Hepatocyte (in vitro differentiated cells): ENCODE results near the gene SLC35C1. TPM values are rescaled to one million over a fixed set of nuclear protein-coding genes. Genes with fewer than 3 reads are reported as not detected.

Source experiments
- DNase-seq: peaks from one replicate; pipeline ENCODE4 v3.0.0-alpha.2; 2016; ENCODE audit warnings: low spot score
- H2AFZ ChIP-seq: fragments of 200-600 bp; sonication (generic); 2 replicates; pipeline ENCODE4 v1.6.0; 2016; ENCODE audit warnings: antibody characterized with exemption, mild to moderate bottlenecking
- H3K27ac ChIP-seq: fragments of 200-600 bp; sonication (generic); 2 replicates; pipeline ENCODE4 v1.5.1; 2016; ENCODE audit warnings: mild to moderate bottlenecking
- H3K27me3 ChIP-seq: fragments of 200-600 bp; sonication (generic); 2 replicates; pipeline ENCODE4 v1.6.1; 2016
- H3K36me3 ChIP-seq: fragments of 200-600 bp; sonication (generic); replicated peaks from 2 replicates; pipeline ENCODE4 v1.5.1; 2016; ENCODE audit warnings: low read depth; ENCODE audit not compliant: insufficient read depth
- H3K4me1 ChIP-seq: fragments of 200-600 bp; sonication (generic); 2 replicates; pipeline ENCODE4 v1.5.1; 2016; ENCODE audit warnings: mild to moderate bottlenecking, moderate library complexity; ENCODE audit not compliant: insufficient read depth
- H3K4me2 ChIP-seq: fragments of 200-600 bp; sonication (generic); 2 replicates; pipeline ENCODE4 v1.6.0; 2016
- H3K4me3 ChIP-seq: fragments of 200-600 bp; sonication (generic); 2 replicates; pipeline ENCODE4 v1.5.1; 2016; ENCODE audit warnings: mild to moderate bottlenecking
- H3K79me2 ChIP-seq: fragments of 200-600 bp; sonication (generic); 2 replicates; pipeline ENCODE4 v1.6.0; 2017; ENCODE audit warnings: mild to moderate bottlenecking
- H3K9me2 ChIP-seq: fragments of 200-600 bp; sonication (generic); replicated peaks from 2 replicates; pipeline ENCODE4 v1.6.0; 2017; ENCODE audit warnings: mild to moderate bottlenecking; ENCODE audit not compliant: insufficient read depth
- H3K9me3 ChIP-seq: fragments of 200-600 bp; sonication (generic); 2 replicates; pipeline ENCODE4 v1.5.1; 2016; ENCODE audit warnings: low read depth, mild to moderate bottlenecking
- H4K20me1 ChIP-seq: fragments of 200-600 bp; sonication (generic); 2 replicates; pipeline ENCODE4 v1.6.0; 2016; ENCODE audit warnings: mild to moderate bottlenecking; ENCODE audit not compliant: insufficient read depth, poor library complexity, severe bottlenecking
- EZH2 ChIP-seq: fragments of 200-600 bp; sonication (generic); IDR thresholded peaks from 2 replicates; pipeline ENCODE4 v1.6.1; 2016; ENCODE audit warnings: antibody characterized with exemption, mild to moderate bottlenecking, borderline replicate concordance
- EZH2phosphoT487 ChIP-seq: fragments of 200-600 bp; sonication (generic); IDR thresholded peaks from one replicate; pipeline ENCODE4 v1.6.1; 2018; ENCODE audit warnings: antibody characterized with exemption, mild to moderate bottlenecking, low read depth, moderate library complexity; ENCODE audit not compliant: unreplicated experiment, severe bottlenecking
- WGBS: methylation state at CpG from one replicate; pipeline ENCODE4 v1.1.6; 2016; ENCODE audit warnings: low lambda C conversion rate; ENCODE audit errors: missing lambda C conversion rate; 5-methylcytosine and 5-hydroxymethylcytosine counted together
- polyA plus RNA-seq: library from polyadenylated mRNA; unstranded; fragments of >200 nt; fragmentation: Nextera tagmentation; extraction: Ambion mirVana; gene quantifications from 2 replicates; pipeline ENCODE4 v1.2.1, GENCODE V29; 2016
- total RNA-seq: library from RNA; depleted of rRNA; stranded (reverse); fragments of >200 nt; gene quantifications from 2 replicates; pipeline ENCODE4 v1.2.3, GENCODE V29; 2014
- TF ChIP-seq, protein P1 (sequence below): fragments of 200-600 bp; sonication (generic); IDR thresholded peaks from 2 replicates; pipeline ENCODE4 v1.5.1; 2016; ENCODE audit warnings: antibody characterized with exemption, mild to moderate bottlenecking; ENCODE audit not compliant: poor library complexity

The SLC35C1 gene
- total and polyA plus RNA-seq, 2 experiments from 2014 or later: 12.7 to 22.1 TPM

DNA sequence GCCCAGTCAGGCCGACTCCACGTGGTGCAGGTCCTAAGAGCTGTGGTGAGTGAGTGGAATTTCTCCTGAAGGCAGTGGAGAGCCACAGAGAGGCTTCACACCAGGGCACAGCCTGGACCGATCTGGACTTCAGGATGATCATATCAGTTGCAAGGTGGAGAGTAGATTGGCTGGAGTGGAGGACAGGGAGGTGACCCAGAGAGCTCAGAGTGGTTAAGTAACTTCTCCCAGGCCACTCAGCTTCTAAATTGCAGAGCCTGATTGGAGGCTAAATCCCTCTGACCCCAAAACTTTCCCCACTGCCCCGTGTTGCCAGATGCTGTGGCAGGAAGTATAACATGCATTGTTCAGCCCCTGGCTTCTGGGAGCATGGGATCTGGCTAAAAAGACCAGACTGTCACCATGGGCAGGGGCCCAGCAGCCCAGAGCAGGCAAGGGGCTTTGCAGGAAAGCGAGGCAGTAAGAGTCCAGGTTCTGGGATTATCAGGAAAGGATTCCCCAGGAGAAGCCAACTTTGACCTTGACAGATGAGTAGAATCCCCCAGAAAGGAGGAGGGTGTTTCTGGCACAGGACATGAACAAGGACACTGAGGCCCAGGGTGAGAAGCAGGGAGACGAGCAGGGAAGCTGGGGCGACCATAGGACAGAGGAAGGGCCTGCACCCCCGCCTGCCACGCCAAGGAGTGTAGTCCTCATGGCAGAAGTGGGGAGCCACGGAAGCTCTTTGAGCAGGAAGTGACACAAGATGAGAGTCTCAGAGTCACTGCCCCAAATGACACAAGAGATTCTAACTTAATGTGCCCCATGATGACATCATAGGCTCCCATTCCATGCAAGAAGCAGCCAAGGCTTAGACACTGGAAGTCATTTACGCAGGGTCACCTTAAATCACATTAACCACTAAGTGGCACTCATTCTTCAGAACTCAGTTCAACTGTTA lies 4.8 kb downstream of the SLC35C1 start:
- Histone ChIP-seq H3K79me2 (peaks cover 32% of the 10 kb centered on the region), H3K27me3 (no peaks in the 10 kb centered on the region), H3K4me3 (no peak overlapping the region), H3K4me2 (no peak overlapping the region), H3K4me1 (peaks cover 21% of the 10 kb centered on the region), H2AFZ (no peak overlapping the region), H3K27ac (no peak overlapping the region), H4K20me1 (peaks cover 2% of the 10 kb centered on the region), H3K9me3 (no peaks in the 10 kb centered on the region), H3K9me2 (no peaks in the 10 kb centered on the region), H3K36me3 (no peaks in the 10 kb centered on the region)
- DNase-seq: no peak
- TF ChIP-seq EZH2phosphoT487 (no peak), EZH2 (no peak)
- TF ChIP-seq, protein P1, sequence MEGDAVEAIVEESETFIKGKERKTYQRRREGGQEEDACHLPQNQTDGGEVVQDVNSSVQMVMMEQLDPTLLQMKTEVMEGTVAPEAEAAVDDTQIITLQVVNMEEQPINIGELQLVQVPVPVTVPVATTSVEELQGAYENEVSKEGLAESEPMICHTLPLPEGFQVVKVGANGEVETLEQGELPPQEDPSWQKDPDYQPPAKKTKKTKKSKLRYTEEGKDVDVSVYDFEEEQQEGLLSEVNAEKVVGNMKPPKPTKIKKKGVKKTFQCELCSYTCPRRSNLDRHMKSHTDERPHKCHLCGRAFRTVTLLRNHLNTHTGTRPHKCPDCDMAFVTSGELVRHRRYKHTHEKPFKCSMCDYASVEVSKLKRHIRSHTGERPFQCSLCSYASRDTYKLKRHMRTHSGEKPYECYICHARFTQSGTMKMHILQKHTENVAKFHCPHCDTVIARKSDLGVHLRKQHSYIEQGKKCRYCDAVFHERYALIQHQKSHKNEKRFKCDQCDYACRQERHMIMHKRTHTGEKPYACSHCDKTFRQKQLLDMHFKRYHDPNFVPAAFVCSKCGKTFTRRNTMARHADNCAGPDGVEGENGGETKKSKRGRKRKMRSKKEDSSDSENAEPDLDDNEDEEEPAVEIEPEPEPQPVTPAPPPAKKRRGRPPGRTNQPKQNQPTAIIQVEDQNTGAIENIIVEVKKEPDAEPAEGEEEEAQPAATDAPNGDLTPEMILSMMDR: no peak
- 90% methylated on average over 11 of the region's 11 CpGs for WGBS

DNA sequence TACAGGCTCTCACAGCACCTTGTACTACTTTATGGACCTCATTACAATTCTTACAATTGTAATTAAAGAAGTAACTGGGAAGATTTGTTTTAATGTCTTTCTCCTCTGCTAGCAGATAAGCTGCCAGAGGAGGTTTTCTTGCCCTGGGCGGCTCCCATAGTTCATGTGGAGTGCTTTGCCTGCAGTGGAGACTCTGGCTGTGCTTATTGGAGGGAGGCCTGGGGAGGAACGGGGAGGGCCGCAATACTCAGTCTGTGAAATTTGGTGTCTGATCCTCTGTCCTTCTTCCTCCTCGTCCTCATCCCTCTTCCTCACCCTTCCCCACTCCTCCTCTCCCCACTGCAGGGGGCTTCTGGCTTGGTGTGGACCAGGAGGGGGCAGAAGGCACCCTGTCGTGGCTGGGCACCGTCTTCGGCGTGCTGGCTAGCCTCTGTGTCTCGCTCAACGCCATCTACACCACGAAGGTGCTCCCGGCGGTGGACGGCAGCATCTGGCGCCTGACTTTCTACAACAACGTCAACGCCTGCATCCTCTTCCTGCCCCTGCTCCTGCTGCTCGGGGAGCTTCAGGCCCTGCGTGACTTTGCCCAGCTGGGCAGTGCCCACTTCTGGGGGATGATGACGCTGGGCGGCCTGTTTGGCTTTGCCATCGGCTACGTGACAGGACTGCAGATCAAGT lies 5.6 kb downstream of the SLC35C1 start:
- Histone ChIP-seq H3K4me2 (no peak overlapping the region), H3K9me2 (no peaks in the 10 kb centered on the region), H3K79me2 (peaks cover 28% of the 10 kb centered on the region), H3K9me3 (no peaks in the 10 kb centered on the region), H4K20me1 (peaks cover 2% of the 10 kb centered on the region), H3K36me3 (no peaks in the 10 kb centered on the region), H3K27me3 (no peaks in the 10 kb centered on the region), H2AFZ (no peak overlapping the region), H3K4me3 (no peak overlapping the region), H3K4me1 (peaks cover 21% of the 10 kb centered on the region), H3K27ac (no peak overlapping the region)
- DNase-seq: no peak
- WGBS: 97% methylated on average over 23 of the region's 23 CpGs
- TF ChIP-seq, protein P1: no peak
- no peak for TF ChIP-seq EZH2
- no peak for TF ChIP-seq EZH2phosphoT487

DNA sequence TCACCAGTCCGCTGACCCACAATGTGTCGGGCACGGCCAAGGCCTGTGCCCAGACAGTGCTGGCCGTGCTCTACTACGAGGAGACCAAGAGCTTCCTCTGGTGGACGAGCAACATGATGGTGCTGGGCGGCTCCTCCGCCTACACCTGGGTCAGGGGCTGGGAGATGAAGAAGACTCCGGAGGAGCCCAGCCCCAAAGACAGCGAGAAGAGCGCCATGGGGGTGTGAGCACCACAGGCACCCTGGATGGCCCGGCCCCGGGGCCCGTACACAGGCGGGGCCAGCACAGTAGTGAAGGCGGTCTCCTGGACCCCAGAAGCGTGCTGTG lies 6.1 kb downstream of the SLC35C1 start:
- Histone ChIP-seq H3K79me2 (peaks cover 23% of the 10 kb centered on the region), H3K27me3 (no peaks in the 10 kb centered on the region), H2AFZ (no peak overlapping the region), H4K20me1 (peaks cover 2% of the 10 kb centered on the region), H3K4me2 (no peak overlapping the region), H3K4me3 (no peak overlapping the region), H3K36me3 (no peaks in the 10 kb centered on the region), H3K9me2 (no peaks in the 10 kb centered on the region), H3K27ac (no peak overlapping the region), H3K9me3 (no peaks in the 10 kb centered on the region), H3K4me1 (peaks cover 16% of the 10 kb centered on the region)
- WGBS: 94% methylated on average over 17 of the region's 17 CpGs
- no peak for DNase-seq
- TF ChIP-seq, protein P1: no peak
- TF ChIP-seq EZH2 (no peak), EZH2phosphoT487 (no peak)
